Heart right ventricle (tissue), 16 donors: ENCODE measurements around the gene GPER1. TPM values are rescaled to one million over a fixed set of nuclear protein-coding genes. Genes with fewer than 3 reads are reported as not detected.

Source experiments
- ATAC-seq, 8 donors: fragments of 200-7000 bp; cut with Tn5 transposase; one replicate each; pipeline ENCODE4 v1.9.1; 2020; ENCODE audit warnings: mild to moderate bottlenecking in 8 of 8, moderate library complexity in 8 of 8, moderate number of reproducible peaks in 1 of 8
- DNase-seq, 2 donors: peaks; one replicate each; pipeline ENCODE4 v3.0.0-alpha.2; 2020
- H3K27ac ChIP-seq, 10 donors: fragments of 200-600 bp; sonication (generic) in 2 of 10; one replicate each; pipeline versions ENCODE4 v1.5.0 to v1.8.0; 2020 to 2022; ENCODE audit warnings: mild to moderate bottlenecking in 3 of 10
- H3K27me3 ChIP-seq, 7 donors: fragments of 200-600 bp; one replicate each; pipeline ENCODE4 v1.8.0; 2021 to 2022; ENCODE audit warnings: mild to moderate bottlenecking in 2 of 7
- H3K36me3 ChIP-seq, 9 donors: fragments of 200-600 bp; sonication (generic) in 1 of 9; one replicate each; pipeline versions ENCODE4 v1.5.0 to v1.8.0; 2020 to 2022; ENCODE audit warnings: mild to moderate bottlenecking in 2 of 9
- H3K4me1 ChIP-seq, 9 donors: fragments of 200-600 bp; sonication (generic) in 1 of 9; one replicate each; pipeline versions ENCODE4 v1.5.0 to v1.8.0; 2020 to 2022; ENCODE audit warnings: mild to moderate bottlenecking in 4 of 9
- H3K4me3 ChIP-seq, 10 donors: fragments of 200-600 bp; sonication (generic) in 2 of 10; one replicate each; pipeline versions ENCODE4 v1.5.0 to v1.8.0; 2020 to 2022; ENCODE audit warnings: mild to moderate bottlenecking in 7 of 10, moderate library complexity in 2 of 10
- H3K9me3 ChIP-seq, 11 donors: fragments of 200-600 bp in 10 of 11; sonication (generic) in 2 of 11; one replicate each; pipeline versions ENCODE4 v1.5.0 to v1.8.0; 2013 to 2022; ENCODE audit warnings: mild to moderate bottlenecking in 2 of 11, control low read depth in 1 of 11, moderate library complexity in 1 of 11
- WGBS, 2 donors: extraction: QIAGEN DNeasy Blood & Tissue Kit; methylation state at CpG; one replicate each; pipeline ENCODE4 v1.1.7; 2013; ENCODE audit warnings: inconsistent platforms in 1 of 2; 5-methylcytosine and 5-hydroxymethylcytosine counted together
- intact Hi-C, 10 donors: fragments of 100-400 bp; cut with DNase I; formaldehyde crosslinking; loops; one replicate each; pipeline versions ENCODE4 v1.11.1 to v1.14.2; 2022
- polyA plus RNA-seq, 2 donors: library from polyadenylated mRNA; stranded (reverse); fragments of 200-250 nt; gene quantifications; one replicate each; pipeline ENCODE4 v1.2.3, GENCODE V29; 2013
- total RNA-seq, 10 donors: library from RNA; stranded (reverse); fragmentation: NEBNext Ultra II Directional in 3 of 10; extraction: Animal tissue kit (Norgen Biotek cat#: 25700) in 3 of 10; gene quantifications; one replicate each; pipeline versions ENCODE4 v1.2.1 to v1.2.4, GENCODE V29; 2021 to 2023
- TF ChIP-seq, protein P1 (sequence below), 9 donors: fragments of 200-600 bp; sonication (generic) in 2 of 9; IDR thresholded peaks; one replicate each; pipeline versions ENCODE4 v1.5.0 to v1.8.0; 2021 to 2022; ENCODE audit warnings: antibody characterized with exemption in 9 of 9, mild to moderate bottlenecking in 5 of 9, moderate library complexity in 1 of 9
- donor health status: Arrhythmogenic right ventricular cardiomyopathy.
- donor health status: ischemic (EF 13 %, LVEDD 7.1; RV severe dilation, severe dysfunction).
- donor health status: healthy with polysubstance abuse.
- donor health status: DM: no; HTN: yes; CAD: no.
- donor health status: DM: no; HTN: no; CAD: no.
- donor health status: ischemic (EF 25% LVEDD 6.9; RV normal size, moderate dysfunction).
- donor health status: ischemic (EF 25% LVEDD 5.7; RV mildly dilated, moderate dysfunction).
- donor health status: healthy.
- donor health status: DM: yes; HTN: yes; CAD: no.
- donor health status: Ischemic cardiomyopathy.
- donor health status: ischemic (EF 35%, LVEDD 5.7; RV mildly dilated, moderate dysfunction).
- donor health status: nonischemic (EF 11% LVEDD 7.7; RV severe dilation, severe dysfunction).
- donor health status: DM: yes; HTN: yes; CAD: no.
- donor health status: PGD.
- donor health status: ischemic (EF 29% LVEDD 5.4; RV normal size, mild dysfunction).
- donor health status: nonischemic (EF 23%, LVEDD 6.1; RV moderate dilation, normal function).

Gene GPER1
- total and polyA plus RNA-seq, 12 donors, result 1.1 to 4.7 (median 1.9) TPM

DNA sequence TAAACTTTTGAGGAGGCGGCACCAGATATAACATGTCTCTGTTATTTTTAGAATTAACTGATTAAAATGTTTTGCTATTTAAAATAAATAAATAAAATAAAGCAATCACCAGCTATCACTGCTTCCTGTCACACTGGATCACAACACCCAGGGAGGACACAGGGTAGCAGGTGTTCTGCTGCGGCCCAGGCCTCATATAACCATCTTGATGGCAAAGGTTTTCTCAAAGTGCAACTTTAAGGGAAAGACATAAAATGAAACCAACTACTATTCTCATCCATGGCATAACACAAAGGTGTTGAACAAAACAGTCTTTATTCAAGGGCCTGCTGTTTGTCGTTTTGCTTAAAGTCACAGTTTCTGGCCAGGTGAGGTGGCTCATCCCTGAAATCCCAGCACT, 23.2 kb downstream of the GPER1 start:
- Histone ChIP-seq H3K4me1 (peaks cover 0 to 25% (median 0%) of the 10 kb centered on the region in 9 donors), H3K27ac (peak overlapping the region in 1 of 10 donors; percentile 15), H3K27me3 (no peaks in the 10 kb centered on the region), H3K36me3 (no peaks in the 10 kb centered on the region), H3K9me3 (no peaks in the 10 kb centered on the region), H3K4me3 (no peak overlapping the region)
- WGBS, 2 donors, result 90 to 95% methylated on average over 3 of the region's 3 CpGs
- intact Hi-C loops, result no loop called here
- no peak for ATAC-seq
- TF ChIP-seq, protein P1, sequence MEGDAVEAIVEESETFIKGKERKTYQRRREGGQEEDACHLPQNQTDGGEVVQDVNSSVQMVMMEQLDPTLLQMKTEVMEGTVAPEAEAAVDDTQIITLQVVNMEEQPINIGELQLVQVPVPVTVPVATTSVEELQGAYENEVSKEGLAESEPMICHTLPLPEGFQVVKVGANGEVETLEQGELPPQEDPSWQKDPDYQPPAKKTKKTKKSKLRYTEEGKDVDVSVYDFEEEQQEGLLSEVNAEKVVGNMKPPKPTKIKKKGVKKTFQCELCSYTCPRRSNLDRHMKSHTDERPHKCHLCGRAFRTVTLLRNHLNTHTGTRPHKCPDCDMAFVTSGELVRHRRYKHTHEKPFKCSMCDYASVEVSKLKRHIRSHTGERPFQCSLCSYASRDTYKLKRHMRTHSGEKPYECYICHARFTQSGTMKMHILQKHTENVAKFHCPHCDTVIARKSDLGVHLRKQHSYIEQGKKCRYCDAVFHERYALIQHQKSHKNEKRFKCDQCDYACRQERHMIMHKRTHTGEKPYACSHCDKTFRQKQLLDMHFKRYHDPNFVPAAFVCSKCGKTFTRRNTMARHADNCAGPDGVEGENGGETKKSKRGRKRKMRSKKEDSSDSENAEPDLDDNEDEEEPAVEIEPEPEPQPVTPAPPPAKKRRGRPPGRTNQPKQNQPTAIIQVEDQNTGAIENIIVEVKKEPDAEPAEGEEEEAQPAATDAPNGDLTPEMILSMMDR (IDR thresholded peaks at IDR 0.05), result no peak
- DNase-seq, result no peak

DNA sequence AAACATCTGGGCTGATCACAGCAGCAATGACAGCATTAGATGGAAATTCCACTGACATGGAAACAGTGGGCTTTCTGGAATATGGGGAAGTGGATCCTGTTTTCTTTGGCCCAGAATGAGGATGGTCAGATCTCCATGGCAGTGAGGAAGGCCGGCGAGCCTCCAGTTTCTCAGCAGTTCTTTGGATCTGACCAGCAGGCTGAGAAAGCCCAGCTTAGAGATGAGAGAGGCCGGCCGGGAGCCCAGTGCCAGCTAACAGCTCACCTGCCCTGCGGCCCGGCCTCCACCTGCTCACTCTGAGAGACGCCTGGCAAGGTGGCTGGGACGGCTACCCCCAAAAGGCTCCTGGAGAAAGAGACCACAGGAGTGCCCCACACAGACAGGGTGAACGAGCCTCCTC, 24.2 kb downstream of the GPER1 start:
- DNase-seq, result no peak
- TF ChIP-seq, protein P1 (IDR thresholded peaks at IDR 0.05), result no peak
- ATAC-seq, result peak in 4 of 8 donors; percentile 32 to 66 (median 57)
- no peak overlapping the region for H3K4me3 ChIP-seq
- H3K27me3 ChIP-seq, result no peaks in the 10 kb centered on the region
- H3K9me3 ChIP-seq, result no peaks in the 10 kb centered on the region
- peaks cover 0 to 16% (median 0%) of the 10 kb centered on the region in 9 donors for H3K4me1 ChIP-seq
- WGBS, 2 donors, result 66 to 76% methylated on average over 9 of the region's 9 CpGs
- no peaks in the 10 kb centered on the region for H3K36me3 ChIP-seq
- peak overlapping the region in 1 of 10 donors; percentile 24 for H3K27ac ChIP-seq
- intact Hi-C loops, result no loop called here

DNA sequence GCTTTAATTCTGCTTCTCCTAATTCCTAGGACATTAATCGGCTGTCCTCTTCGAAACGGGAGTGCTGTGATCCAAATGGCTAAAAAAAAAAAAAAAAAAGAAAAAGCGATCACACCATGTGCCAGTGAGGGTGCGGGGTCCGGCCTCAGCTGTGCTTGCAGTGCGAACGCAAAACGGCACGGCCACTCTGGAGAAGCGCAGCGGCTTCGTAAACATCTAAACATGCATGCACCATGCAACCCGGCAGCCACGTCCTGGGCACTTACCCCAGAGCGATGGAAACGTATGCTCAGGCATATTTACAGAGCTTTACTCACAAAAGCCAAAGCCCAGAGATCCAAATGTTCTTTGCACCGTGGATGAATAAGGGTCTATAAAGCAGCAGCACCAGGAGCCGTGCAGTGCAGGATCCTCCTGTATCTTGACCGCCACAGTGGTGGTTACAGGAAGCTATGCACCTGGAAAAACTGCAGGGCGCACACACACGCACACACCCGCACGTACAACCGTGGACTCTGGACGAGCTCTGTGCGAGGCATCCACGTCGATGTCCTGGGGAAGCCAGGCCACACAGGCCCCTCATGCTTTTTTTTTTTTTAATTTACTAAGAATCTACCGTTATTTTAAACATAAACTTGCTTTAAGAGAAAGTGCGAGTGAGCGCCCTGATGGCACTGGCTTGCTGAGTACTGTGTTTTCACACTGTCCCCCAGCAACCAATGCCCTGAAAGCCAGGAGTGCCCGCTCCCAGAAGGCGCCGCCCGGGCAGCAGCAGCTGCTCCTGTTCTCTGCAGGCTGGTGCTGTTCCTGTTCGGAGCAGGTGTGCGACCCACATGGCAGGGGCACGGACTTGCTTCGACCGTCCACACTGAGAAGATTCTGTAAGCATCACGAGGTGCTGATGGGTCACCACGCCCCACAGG, 25.0 kb downstream of the GPER1 start:
- DNase-seq (no peak), ATAC-seq (peak in 1 of 8 donors; percentile 35)
- TF ChIP-seq, protein P1 (IDR thresholded peaks at IDR 0.05), result no peak
- Histone ChIP-seq H3K27me3 (no peaks in the 10 kb centered on the region), H3K4me3 (no peak overlapping the region), H3K36me3 (no peaks in the 10 kb centered on the region), H3K27ac (no peak overlapping the region), H3K4me1 (peaks cover 0 to 13% (median 0%) of the 10 kb centered on the region in 9 donors), H3K9me3 (no peaks in the 10 kb centered on the region)
- intact Hi-C loops, result no loop called here
- 91 to 93% methylated on average over 43 of the region's 43 CpGs for WGBS, 2 donors

DNA sequence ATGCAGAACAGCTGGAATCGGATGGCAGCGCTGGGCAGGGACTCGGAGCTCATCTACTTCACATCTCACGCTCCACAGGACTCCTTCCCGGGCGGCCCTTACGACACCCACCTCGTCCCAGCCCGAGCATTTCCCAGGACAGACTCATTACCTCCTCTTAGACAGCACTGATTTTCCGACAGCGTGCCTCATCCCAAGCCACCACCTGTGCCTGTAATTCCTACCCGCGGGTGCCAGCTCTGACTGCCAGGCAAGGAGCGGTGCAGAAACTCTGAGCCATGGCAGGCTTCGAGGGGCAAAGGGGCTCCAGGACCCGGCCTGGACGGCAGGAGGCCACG, 25.6 kb downstream of the GPER1 start:
- DNase-seq (no peak), ATAC-seq (no peak)
- Histone ChIP-seq H3K27ac (no peak overlapping the region), H3K4me3 (no peak overlapping the region), H3K36me3 (no peaks in the 10 kb centered on the region), H3K27me3 (no peaks in the 10 kb centered on the region), H3K4me1 (peaks cover 0 to 13% (median 0%) of the 10 kb centered on the region in 9 donors), H3K9me3 (no peaks in the 10 kb centered on the region)
- WGBS, 2 donors, result 88 to 90% methylated on average over 18 of the region's 18 CpGs
- TF ChIP-seq, protein P1 (IDR thresholded peaks at IDR 0.05), result no peak
- intact Hi-C loops, result no loop called here
